Measurements from ENCODE around the gene NTSR1. TPM values are rescaled to one million over a fixed set of nuclear protein-coding genes. Genes with fewer than 3 reads are reported as not detected.

Gene NTSR1
- total and polyA plus RNA-seq, 2 of the 13 experiments (the other 11 are each of a cell fraction or from before 2014, with no cell fraction given) = 0.09 to 0.12 TPM

GRCh38 chr20:62776035-62776691 lies 67.5 kb downstream of the NTSR1 start (continued):
- TF ChIP-seq CHCHD3 (CRISPR knock-in tag; IDR thresholded peaks at IDR 0.05) (no peak), TBP (CRISPR knock-in tag; IDR thresholded peaks at IDR 0.05) (0 out of 2 replicates have a peak, but pooled peaks have one; percentile 48), POLR2AphosphoS2 (IDR thresholded peaks at IDR 0.05; ENCODE audit: low read depth, low read length) (no peak), BRD4 (CRISPR knock-in tag; IDR thresholded peaks at IDR 0.05) (no peak; the same call in 1 of the 2 replicates), ZNF414 (CRISPR knock-in tag; IDR thresholded peaks at IDR 0.05) (no peak), RBM39 (IDR thresholded peaks at IDR 0.05; ENCODE audit: low read depth, low read length, poor library complexity, severe bottlenecking) (peak; percentile 25), ZBTB4 (CRISPR knock-in tag; IDR thresholded peaks at IDR 0.05; ENCODE audit: borderline replicate concordance) (no peak), ELK4 (CRISPR knock-in tag; IDR thresholded peaks at IDR 0.05; ENCODE audit: borderline replicate concordance) (0 out of 2 replicates have a peak, but pooled peaks have one; percentile 27), PITX1 (CRISPR knock-in tag; IDR thresholded peaks at IDR 0.05) (no peak), FOXP4 (CRISPR knock-in tag; IDR thresholded peaks at IDR 0.05) (0 out of 2 replicates have a peak, but pooled peaks have one; percentile 31)
